GM21515 (cell line): Measurements from ENCODE around the gene BEND7.
"Not testable (repeated sequence)": the region's sequence is repeated elsewhere in the genome, so short reads cannot be mapped to it uniquely, and the experiment has no call there.

Experiments used
- ATAC-seq: cut with Tn5 transposase; IDR thresholded peaks from one replicate; pipeline ENCODE4 v1.9.1; 2021; ENCODE audit not compliant: unreplicated experiment

The BEND7 gene, protein sequence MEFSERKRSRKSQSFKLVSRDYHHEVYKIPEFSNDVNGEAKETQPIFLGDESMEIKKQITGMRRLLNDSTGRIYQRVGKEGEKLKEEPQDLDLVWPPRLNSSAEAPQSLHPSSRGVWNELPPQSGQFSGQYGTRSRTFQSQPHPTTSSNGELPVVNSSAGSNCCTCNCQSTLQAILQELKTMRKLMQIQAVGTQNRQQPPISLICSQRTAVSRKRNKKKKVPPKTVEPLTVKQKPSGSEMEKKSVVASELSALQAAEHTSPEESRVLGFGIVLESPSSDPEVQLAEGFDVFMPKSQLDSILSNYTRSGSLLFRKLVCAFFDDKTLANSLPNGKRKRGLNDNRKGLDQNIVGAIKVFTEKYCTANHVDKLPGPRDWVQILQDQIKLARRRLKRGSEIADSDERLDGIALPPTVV

DNA sequence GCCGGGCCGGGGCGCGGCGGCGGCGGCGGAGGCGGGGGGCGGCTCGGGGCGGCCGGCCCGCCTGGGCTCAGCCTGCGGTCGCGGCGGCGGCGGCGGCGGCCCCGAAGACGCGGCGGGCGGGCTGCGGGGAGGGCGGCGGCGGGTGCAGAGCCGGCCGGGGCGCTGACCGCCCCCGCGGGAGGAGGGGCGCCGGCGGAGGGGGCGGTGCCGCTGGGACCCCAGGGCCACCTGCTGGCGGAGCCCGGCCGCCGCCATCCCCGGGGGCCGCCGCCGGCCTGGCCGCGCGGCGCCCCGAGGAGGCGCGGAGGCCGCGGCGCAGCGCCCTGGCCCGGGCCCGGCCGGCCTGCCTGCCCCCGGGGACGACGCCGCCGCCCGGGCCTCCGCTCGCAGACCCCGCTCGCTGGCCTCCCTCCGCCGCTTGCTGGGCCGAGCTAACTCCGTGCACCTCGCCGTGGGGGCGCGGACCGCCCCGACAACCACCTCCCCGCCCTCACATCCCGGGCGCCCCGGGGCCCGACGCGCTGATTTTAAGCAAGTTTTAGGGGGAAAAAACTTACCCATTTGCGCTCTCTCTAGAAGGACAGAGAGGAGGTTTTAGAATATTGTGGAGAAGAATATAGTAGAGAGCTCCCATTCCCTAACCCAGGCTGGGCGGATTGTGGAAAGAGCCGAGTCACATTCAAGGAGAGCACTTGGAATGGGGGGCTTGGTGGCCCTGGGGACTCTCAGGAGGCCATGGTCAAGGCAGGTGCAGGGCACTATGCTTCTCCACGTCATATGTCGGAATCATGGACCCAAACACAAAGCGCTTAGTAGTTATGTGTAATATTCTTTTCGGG is at the start of gene BEND7:
BEND7 (minus strand) TSS at position 140 of the 839 bp plus-strand sequence. CDS start 481 bp downstream, outside the sequence.
- no peak for ATAC-seq

GRCh38 chr10:13573960-13574359 is 45.1 kb upstream of the BEND7 start:
- no peak for ATAC-seq

DNA sequence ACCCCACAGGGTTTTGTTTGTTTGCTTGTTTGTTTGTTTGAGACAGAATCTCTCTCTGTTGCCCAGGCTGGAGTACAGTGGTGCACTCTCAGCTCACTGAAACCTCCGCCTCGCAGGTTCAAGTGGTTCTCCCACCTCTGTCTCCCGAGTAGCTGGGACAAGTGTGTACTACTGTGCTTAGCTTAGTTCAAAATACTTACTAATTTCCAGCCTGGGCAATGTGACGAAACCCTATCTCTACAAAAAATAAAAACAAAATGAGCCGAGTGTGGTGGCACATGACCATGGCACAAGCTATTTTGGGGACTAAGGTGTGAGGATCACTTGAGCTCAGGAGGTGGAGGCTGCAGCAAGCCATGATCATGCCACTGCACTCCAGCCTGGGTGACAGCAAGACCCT is 42.7 kb upstream of the BEND7 start:
- ATAC-seq: no peak

GRCh38 chr10:13567030-13567429 is 38.2 kb upstream of the BEND7 start:
- ATAC-seq: no peak

DNA sequence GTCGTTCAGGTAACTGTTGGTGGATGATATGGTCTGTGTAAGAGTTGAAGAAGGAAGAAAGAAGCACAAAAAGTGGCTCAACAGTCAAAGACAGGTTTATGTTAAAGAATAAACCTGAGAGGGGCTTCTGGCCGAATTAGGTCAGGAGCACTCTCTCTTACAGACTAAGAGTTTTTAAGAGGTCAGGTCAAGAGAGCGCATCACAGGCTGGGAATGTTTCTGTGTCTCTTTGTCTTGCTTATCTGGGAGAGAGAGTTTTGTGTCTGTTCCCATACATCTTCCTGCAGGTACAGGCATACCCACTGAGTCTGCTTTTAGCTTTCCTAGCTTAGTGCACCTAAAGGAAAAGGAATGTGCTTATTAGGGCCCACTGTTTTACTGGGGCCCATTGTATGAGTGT is 35.8 kb upstream of the BEND7 start:
- ATAC-seq: no peak

DNA sequence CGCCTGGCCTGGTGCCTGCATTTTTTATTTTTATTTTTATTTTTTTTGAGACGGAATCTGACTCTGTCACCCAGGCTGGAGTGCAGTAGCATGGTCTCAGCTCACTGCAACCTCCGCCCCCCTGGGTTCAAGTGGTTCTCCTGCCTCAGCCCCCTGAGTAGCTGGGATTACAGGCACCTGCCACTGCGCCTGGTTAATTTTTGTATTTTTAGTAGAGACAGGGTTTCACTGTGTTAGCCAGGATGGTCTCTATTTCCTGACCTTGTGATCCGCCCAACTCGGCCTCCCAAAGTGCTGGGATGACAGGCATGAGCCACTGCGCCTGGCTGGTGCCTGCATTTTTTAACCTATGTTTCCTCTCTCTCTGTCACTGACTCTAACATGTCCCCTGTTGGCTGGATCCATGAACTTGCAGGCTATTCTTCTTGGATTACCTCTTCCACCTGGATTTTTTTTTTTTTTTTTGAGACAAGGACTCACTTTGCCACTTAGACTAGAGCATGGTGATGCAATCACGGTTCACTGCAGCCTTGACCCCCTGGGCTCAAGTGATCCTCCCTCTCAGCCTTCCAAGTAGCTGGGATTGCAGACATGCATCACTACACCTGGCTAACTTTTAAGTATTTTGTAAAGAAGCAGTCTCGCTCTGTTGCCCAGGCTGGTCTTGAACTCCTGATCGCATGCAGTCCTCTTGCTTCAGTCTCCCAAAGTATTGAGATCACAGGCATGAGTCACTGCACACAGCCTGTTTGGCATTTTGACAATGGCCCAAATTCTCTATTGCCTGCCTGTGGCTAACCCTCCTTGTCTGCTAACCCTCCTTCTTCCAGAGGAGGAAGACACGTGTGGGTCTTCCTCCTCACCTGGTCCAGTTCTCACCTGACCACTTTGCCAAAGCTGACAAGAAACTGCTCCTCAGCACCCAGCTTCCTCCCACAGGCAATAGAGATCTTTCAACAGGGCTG is 34.9 kb upstream of the BEND7 start:
- no peak for ATAC-seq

GRCh38 chr10:13560597-13560996 is 31.8 kb upstream of the BEND7 start:
- no peak for ATAC-seq

GRCh38 chr10:13559124-13559700 is 30.4 kb upstream of the BEND7 start:
- no peak for ATAC-seq

- no peak for ATAC-seq
These were observed 27.2 kb upstream of the BEND7 start for GRCh38 chr10:13555884-13556510.

GRCh38 chr10:13550802-13551201 is 22.0 kb upstream of the BEND7 start:
- no peak for ATAC-seq

- no peak for ATAC-seq
These were observed 13.7 kb upstream of the BEND7 start for GRCh38 chr10:13542533-13542932.

- not testable (repeated sequence) for ATAC-seq
These were observed 9.2 kb upstream of the BEND7 start for GRCh38 chr10:13537985-13538384.

DNA sequence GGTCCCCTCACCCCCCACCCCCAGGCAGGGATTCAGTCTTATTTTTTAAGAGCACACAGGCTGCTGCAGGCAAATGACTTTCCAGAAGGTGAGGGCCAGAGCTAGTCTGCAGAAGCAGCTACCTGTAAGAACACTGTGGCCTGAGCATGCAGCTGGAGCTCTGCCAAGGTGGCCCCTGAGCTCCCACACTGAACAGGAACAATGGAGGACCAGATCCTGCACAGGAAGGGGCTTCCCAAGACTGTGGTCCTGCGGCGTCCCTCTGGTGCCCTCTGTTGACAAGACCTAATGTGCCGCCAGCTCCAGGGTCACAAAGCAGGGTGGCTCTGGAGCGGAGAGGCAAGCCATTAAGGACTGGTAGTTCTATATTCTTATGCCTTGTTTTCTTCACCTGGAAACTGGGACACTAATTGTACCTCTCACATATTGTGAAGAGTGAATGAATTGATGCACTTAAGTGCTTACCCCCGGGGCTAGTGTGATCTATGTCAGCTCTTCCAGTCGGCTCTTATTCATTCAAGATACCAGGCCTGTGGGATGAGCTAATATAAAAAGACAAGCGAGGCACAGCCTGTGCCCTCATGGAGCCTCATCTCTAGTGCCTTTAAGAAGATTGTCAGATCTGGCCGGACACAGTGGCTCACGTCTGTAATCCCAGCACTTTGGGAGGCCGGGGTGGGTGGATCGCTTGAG is 8.0 kb upstream of the BEND7 start:
- ATAC-seq: no peak

GRCh38 chr10:13535346-13535745 is 6.5 kb upstream of the BEND7 start:
- no peak for ATAC-seq

GRCh38 chr10:13529714-13529973 is 830 bp upstream of the BEND7 start:
- ATAC-seq: no peak

GRCh38 chr10:13528123-13528874 is 515 bp downstream of the BEND7 start:
- ATAC-seq: no peak

DNA sequence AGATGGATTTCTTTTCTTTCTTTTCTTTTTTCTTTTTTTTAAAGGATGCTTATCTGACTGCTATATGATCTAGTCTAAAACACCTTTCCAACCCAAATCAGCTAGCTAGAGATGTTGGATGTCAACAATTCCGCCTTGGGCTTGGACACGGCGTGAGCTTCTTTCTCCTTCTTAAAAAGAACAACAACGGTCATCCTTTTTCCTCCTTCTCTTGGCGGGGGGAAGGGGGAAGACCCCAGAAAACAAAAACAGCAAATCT is 1.0 kb downstream of the BEND7 start:
- ATAC-seq: no peak

- ATAC-seq: no peak
These were observed 1.6 kb downstream of the BEND7 start for GRCh38 chr10:13526948-13527863.
